Right lobe of liver (tissue), 4 donors: Measurements from ENCODE around the gene TAOK1.

Experiments
- CTCF ChIP-seq, 4 donors: fragments of 200-600 bp in 3 of 4; fragments of 450-650 bp in 1 of 4; IDR thresholded peaks; one replicate each; pipeline versions ENCODE4 v1.5.1 to v1.8.0; 2016 to 2022; ENCODE audit warnings: antibody characterized with exemption in 4 of 4, mild to moderate bottlenecking in 2 of 4
- POLR2A ChIP-seq: fragments of 450-650 bp; IDR thresholded peaks from one replicate; pipeline ENCODE4 v1.6.1; 2017; ENCODE audit warnings: antibody characterized with exemption, mild to moderate bottlenecking
- donor health status: DM: no; HTN: no; CAD: no.
- donor health status: DM: no; HTN: no; CAD: no.
- donor health status: DM: no; HTN: yes; CAD: no.

- TF ChIP-seq CTCF (IDR thresholded peaks at IDR 0.05): no peak
- TF ChIP-seq POLR2A: no peak
Observed at GRCh38 chr17:29571486-29571882, 181.3 kb downstream of the TAOK1 start.
